Raji (cell line): ENCODE measurements around the gene TPM3.

ENCODE experiments used
- POLR2A ChIP-seq: IDR thresholded peaks from 2 replicates; pipeline ENCODE4 v1.6.1; 2011; ENCODE audit warnings: low read depth, low read length, control low read depth; ENCODE audit not compliant: insufficient read depth

The TPM3 gene

GRCh38 chr1:154154534-154155191, 37.2 kb downstream of the TPM3 start, which contains the start of gene NUP210L:
TSS of gene NUP210L (minus strand) at chr1:154155073.
- no peak for TF ChIP-seq POLR2A

GRCh38 chr1:154154053-154154452, 37.8 kb downstream of the TPM3 start:
- no peak for TF ChIP-seq POLR2A

DNA sequence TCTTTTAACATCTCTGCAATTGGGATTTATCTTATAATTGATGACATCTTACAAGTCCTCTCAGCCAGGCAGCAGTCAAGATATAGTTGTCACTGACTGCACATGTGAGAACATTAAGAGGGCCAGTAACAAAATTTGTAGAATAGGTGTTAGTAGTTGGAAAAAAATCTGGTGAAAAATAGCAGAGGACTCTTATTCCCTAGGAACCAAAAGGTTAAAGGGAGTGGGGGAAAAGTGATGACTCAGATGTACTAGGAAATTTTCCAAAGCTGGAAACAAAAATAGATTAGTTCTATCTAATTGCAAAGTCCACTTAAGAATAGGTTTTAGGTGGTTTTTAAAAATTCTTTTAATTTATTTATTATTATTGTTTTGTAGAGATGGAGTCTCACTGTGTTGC, 40.6 kb downstream of the TPM3 start:
- TF ChIP-seq POLR2A, result no peak

GRCh38 chr1:154148807-154149206, 43.1 kb downstream of the TPM3 start:
- TF ChIP-seq POLR2A, result no peak

- no peak for TF ChIP-seq POLR2A
These were observed 45.9 kb downstream of the TPM3 start for GRCh38 chr1:154145986-154146385.

DNA sequence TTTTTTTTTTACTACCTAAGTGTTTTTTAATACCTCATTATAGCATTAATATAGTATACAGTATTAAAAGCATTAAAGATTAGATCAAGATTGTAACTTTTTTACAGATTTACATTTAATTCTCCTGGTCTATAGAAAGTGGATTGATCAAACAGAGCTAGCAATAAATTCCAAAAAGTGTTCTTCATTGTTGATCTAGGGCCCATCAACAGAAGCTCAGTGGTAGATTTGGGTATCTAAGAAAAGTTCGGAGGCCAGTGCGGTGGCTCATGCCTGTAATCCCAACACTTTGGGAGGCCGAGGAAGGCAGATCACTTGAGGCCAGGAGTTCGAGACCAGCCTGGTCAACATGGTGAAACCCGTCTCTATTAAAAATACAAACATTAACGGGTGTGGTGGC, 49.5 kb downstream of the TPM3 start:
- no peak for TF ChIP-seq POLR2A

GRCh38 chr1:154141240-154141639, 50.7 kb downstream of the TPM3 start:
- no peak for TF ChIP-seq POLR2A

DNA sequence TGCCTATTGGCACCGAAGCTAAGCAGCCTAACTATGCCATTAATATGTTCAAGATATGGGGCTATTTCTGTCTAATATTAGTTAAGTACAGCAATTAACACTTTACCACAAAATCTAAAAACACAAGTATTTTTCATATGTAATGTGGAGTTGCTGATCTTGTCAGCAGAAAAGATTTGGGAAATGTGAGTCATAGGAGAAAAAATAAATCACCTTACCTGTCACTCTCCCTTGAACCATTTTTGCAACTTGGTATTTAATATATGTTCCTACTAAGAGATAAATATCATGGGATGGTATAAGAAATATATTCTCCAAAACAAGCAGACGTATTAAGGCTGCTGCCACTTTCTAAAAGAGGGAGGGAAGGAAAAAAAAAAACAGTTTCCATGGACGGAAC, 54.0 kb downstream of the TPM3 start:
- TF ChIP-seq POLR2A, result no peak

- TF ChIP-seq POLR2A, result no peak
These were observed 58.6 kb downstream of the TPM3 start for GRCh38 chr1:154133256-154133655.

DNA sequence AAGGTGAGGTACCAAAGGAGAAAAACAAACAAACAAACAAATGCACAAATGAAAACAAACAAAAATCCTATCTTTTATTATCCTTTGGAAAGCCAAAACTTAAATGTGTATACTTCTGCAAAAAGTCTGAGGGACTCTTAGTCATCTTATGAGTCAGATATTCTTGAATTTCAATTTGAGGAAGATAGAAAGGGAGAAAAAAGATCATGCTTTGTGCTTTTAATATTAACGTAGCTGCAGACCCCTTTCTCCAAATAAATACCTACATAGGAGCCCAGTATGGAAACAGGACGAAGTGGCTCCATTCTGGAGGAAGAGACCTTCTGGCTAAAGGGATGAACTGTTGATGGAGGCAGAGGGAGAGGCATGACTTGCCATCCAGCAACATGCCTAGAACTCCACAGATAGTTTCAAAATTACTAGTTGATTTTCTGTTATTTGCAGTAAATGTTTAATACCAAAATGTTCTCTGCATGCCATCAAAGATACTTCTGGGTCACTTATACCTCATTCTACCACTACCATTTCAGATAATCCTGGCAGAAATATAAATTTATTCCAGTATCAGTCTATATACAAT, 62.4 kb downstream of the TPM3 start:
- no peak for TF ChIP-seq POLR2A

DNA sequence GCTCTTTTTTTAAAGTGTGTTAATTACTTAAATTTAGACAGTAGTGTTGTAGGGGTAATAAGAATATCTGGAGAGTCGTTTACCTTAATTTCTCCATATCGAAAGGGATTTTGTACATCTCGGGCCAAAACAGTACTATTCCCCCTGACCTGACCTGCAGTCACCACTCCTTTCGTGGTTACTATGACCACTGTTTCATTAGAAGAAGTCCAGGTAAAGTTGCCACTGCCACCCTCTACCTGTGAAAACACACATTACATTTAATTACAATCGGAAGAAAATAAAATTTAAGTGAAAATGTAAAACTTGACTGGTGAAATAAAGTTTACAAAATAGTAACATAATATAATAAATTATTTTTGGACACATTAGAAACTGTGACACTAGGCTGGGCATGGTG, 74.3 kb downstream of the TPM3 start:
- TF ChIP-seq POLR2A, result no peak

GRCh38 chr1:154115180-154115579, 76.7 kb downstream of the TPM3 start:
- TF ChIP-seq POLR2A, result no peak
